ENCODE data around the gene PPP2R5B.

DNA sequence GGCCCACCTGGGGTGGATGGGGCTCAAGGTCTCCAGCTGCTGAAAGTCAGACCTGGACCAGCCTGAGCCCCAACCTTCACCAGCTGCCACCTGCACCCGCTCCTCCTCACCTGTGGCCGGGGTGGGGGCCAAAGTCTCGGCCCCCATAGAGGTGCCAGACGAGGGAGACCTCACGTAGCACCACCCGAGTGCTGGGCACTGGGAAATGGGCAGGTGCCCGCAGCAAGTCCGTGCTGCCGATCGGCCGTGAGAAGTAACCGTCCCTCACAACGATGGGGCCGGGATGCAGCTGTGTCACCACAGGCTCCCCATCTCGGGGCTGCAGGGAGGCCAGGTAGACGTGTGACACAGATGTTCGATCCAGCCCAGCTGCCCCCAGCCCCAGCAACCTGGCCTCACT, 23.7 kb upstream of the PPP2R5B start:
- TF ChIP-seq, protein P1, sequence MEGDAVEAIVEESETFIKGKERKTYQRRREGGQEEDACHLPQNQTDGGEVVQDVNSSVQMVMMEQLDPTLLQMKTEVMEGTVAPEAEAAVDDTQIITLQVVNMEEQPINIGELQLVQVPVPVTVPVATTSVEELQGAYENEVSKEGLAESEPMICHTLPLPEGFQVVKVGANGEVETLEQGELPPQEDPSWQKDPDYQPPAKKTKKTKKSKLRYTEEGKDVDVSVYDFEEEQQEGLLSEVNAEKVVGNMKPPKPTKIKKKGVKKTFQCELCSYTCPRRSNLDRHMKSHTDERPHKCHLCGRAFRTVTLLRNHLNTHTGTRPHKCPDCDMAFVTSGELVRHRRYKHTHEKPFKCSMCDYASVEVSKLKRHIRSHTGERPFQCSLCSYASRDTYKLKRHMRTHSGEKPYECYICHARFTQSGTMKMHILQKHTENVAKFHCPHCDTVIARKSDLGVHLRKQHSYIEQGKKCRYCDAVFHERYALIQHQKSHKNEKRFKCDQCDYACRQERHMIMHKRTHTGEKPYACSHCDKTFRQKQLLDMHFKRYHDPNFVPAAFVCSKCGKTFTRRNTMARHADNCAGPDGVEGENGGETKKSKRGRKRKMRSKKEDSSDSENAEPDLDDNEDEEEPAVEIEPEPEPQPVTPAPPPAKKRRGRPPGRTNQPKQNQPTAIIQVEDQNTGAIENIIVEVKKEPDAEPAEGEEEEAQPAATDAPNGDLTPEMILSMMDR (IDR thresholded peaks at IDR 0.05), result no peak
- TF ChIP-seq POLR2A (IDR thresholded peaks at IDR 0.05) (no peak), EP300 (IDR thresholded peaks at IDR 0.05) (no peak)

Measured in ovary (tissue), 3 donors.